SU-DHL-6 (cell line): ENCODE data around the gene CFAP54.

Source experiments
- H2AFZ ChIP-seq: fragments of 200-600 bp; sonication (generic); 2 replicates; pipeline ENCODE4 v1.6.1; 2014; ENCODE audit warnings: low read depth, mild to moderate bottlenecking, moderate library complexity, mixed read lengths, antibody characterized with exemption, low read length; ENCODE audit not compliant: severe bottlenecking
- H3F3A ChIP-seq: fragments of 200-600 bp; shearing (Covaris generic); 2 replicates; pipeline ENCODE4 v1.6.0; 2016; ENCODE audit warnings: antibody characterized with exemption, mild to moderate bottlenecking; ENCODE audit not compliant: insufficient read depth
- H3K27ac ChIP-seq: fragments of 200-600 bp; sonication (generic); 2 replicates; pipeline ENCODE4 v1.5.1; 2016; ENCODE audit warnings: low read depth, mild to moderate bottlenecking, low read length, moderate library complexity, mixed read lengths
- H3K27me3 ChIP-seq: fragments of 200-600 bp; sonication (generic), shearing (Covaris generic); 2 replicates; pipeline ENCODE4 v1.6.0; 2014; ENCODE audit warnings: mild to moderate bottlenecking, low read length
- H3K36me3 ChIP-seq: fragments of 200-600 bp; sonication (generic); 2 replicates; pipeline ENCODE4 v1.6.1; 2014; ENCODE audit warnings: mild to moderate bottlenecking, low read length, mixed read lengths
- H3K4me2 ChIP-seq: fragments of 300-600, 200-600 bp; shearing (Covaris generic), sonication (generic); 2 replicates; pipeline ENCODE4 v1.6.0; 2014; ENCODE audit warnings: low read length, low read depth, mild to moderate bottlenecking; ENCODE audit not compliant: poor library complexity, severe bottlenecking
- H3K4me3 ChIP-seq: fragments of 200-600 bp; sonication (generic); 2 replicates; pipeline ENCODE4 v1.5.1; 2014; ENCODE audit warnings: antibody characterized with exemption, low read length, mild to moderate bottlenecking, mixed read lengths; ENCODE audit not compliant: insufficient read depth, poor library complexity, severe bottlenecking
- H3K79me2 ChIP-seq: fragments of 200-600 bp; sonication (generic); 2 replicates; pipeline ENCODE4 v1.6.1; 2014; ENCODE audit warnings: mild to moderate bottlenecking, low read length, moderate library complexity; ENCODE audit not compliant: insufficient read depth
- H3K9ac ChIP-seq: fragments of 200-600 bp; sonication (generic); 2 replicates; pipeline ENCODE4 v1.7.0; 2014; ENCODE audit warnings: mild to moderate bottlenecking, low read length
- H3K9me2 ChIP-seq: fragments of 200-600 bp; sonication (generic); replicated peaks from 2 replicates; pipeline ENCODE4 v1.6.1; 2014; ENCODE audit warnings: low read length; ENCODE audit not compliant: insufficient read depth
- H3K9me3 ChIP-seq: fragments of 200-600 bp; sonication (generic); 2 replicates; pipeline ENCODE4 v1.6.1; 2014; ENCODE audit warnings: low read length, mixed read lengths; ENCODE audit not compliant: insufficient read depth
- H4K20me1 ChIP-seq: fragments of 200-600 bp; sonication (generic); 2 replicates; pipeline ENCODE4 v1.6.1; 2014; ENCODE audit warnings: low read depth, mild to moderate bottlenecking, antibody characterized with exemption, low read length, moderate library complexity, mixed read lengths
- EZH2phosphoT487 ChIP-seq: fragments of 200-600 bp; sonication (generic), shearing (Covaris generic); conservative IDR thresholded peaks from 2 replicates; pipeline ENCODE4 v1.6.1; 2018; ENCODE audit warnings: mild to moderate bottlenecking, antibody characterized with exemption, low read length, moderate library complexity, mixed read lengths
- TF ChIP-seq, protein P1 (sequence below): fragments of 200-600 bp; sonication (generic); IDR thresholded peaks from one replicate; pipeline ENCODE4 v1.5.1; 2017; ENCODE audit warnings: antibody characterized with exemption, mild to moderate bottlenecking, low read length, moderate library complexity; ENCODE audit not compliant: insufficient read depth, poor library complexity, severe bottlenecking

CFAP54 gene

DNA sequence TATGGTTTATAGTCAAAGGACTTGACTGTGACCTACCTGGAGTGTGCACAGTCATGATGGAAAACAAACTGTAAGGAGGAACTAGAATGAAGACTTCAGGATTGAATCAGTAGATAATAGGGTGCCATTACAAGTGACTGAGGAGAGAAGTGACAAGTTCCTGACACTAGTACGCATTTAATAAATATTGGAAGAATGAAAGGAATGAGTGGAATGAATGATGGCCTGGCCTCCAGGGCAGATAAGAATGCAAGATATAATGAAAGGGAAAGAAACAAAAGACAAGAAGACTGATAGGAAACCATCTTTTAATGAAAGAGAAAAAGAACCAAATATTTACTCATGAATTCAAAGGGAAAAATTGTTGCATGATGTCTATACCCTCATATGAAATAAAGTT, 372.9 kb downstream of the CFAP54 start:
- TF ChIP-seq EZH2phosphoT487 = no peak
- TF ChIP-seq, protein P1, sequence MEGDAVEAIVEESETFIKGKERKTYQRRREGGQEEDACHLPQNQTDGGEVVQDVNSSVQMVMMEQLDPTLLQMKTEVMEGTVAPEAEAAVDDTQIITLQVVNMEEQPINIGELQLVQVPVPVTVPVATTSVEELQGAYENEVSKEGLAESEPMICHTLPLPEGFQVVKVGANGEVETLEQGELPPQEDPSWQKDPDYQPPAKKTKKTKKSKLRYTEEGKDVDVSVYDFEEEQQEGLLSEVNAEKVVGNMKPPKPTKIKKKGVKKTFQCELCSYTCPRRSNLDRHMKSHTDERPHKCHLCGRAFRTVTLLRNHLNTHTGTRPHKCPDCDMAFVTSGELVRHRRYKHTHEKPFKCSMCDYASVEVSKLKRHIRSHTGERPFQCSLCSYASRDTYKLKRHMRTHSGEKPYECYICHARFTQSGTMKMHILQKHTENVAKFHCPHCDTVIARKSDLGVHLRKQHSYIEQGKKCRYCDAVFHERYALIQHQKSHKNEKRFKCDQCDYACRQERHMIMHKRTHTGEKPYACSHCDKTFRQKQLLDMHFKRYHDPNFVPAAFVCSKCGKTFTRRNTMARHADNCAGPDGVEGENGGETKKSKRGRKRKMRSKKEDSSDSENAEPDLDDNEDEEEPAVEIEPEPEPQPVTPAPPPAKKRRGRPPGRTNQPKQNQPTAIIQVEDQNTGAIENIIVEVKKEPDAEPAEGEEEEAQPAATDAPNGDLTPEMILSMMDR = no peak
- H4K20me1 ChIP-seq = no peaks in the 10 kb centered on the region
- no peaks in the 10 kb centered on the region for H3F3A ChIP-seq
- no peak overlapping the region for H3K4me3 ChIP-seq
- H2AFZ ChIP-seq = no peak overlapping the region
- H3K4me2 ChIP-seq = no peak overlapping the region
- no peaks in the 10 kb centered on the region for H3K9me3 ChIP-seq
- no peak overlapping the region for H3K9ac ChIP-seq
- no peaks in the 10 kb centered on the region for H3K36me3 ChIP-seq
- H3K27ac ChIP-seq = no peak overlapping the region
- H3K9me2 ChIP-seq = no peaks in the 10 kb centered on the region
- H3K27me3 ChIP-seq = peaks cover 5% of the 10 kb centered on the region; the same call in 1 of the 2 replicates
- H3K79me2 ChIP-seq = no peaks in the 10 kb centered on the region

DNA sequence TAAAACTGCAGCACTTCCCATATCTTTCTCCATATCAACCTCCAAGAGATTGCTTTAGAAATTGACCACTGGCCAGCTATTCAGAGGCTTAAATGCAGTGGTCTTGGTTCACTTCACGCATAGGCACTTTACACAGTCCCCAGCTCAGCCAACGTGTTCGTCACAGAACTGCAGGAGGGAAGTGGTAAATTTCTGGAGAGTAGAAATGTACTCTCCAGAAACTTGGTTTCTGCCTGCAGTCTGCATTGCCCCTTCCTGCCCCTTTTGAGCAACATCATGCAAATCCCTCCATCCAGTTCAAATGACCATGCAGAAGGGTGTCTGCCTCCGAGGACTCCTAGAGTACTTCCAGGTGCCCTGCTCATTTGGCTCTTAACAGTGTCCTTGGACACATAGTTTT, 375.0 kb downstream of the CFAP54 start:
- Histone ChIP-seq H3F3A (no peaks in the 10 kb centered on the region), H3K79me2 (no peaks in the 10 kb centered on the region), H4K20me1 (no peaks in the 10 kb centered on the region), H3K9me3 (no peaks in the 10 kb centered on the region), H3K27me3 (peaks cover 5% of the 10 kb centered on the region; the same call in 1 of the 2 replicates), H2AFZ (no peak overlapping the region), H3K9ac (no peak overlapping the region), H3K4me2 (no peak overlapping the region), H3K9me2 (no peaks in the 10 kb centered on the region), H3K27ac (no peak overlapping the region), H3K36me3 (no peaks in the 10 kb centered on the region), H3K4me3 (no peak overlapping the region)
- no peak for TF ChIP-seq EZH2phosphoT487
- TF ChIP-seq, protein P1 = no peak

DNA sequence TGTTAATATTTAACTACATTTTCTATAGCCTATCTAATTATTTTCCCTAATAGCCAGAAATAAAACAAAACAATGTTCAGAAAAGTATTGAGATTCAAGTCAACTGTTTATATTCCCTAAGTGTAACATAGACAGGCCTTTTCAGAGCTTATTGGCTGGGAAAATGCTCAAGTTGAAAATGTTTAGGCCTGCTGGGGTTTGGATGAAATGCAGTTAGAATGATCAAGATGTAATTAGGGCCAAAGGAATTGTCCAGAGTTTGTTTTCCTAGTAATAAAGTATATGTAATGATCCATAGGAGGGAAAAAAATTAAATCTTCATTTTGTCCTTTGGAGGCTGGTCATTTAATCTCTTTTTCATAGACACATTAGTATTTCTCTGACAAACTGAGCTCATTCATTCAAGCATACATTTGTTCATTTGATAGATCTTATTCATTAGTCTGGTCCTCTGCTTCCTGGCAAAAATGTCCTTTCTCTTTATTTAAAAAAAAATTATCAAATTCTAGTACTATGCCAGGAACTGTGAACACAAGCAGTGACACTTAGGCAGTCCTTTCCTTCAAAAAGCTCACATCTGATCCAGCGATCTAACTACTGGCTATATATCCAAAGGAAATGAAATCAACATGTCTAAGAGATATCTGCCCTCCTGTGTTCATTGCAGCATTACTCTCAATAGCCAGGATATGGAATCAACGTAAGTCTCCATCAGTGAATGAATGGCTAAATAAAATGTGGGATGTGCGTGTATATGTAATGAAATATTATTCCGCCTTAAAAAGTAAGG, 377.6 kb downstream of the CFAP54 start:
- Histone ChIP-seq H3K9ac (no peak overlapping the region), H3K36me3 (no peaks in the 10 kb centered on the region), H3F3A (no peaks in the 10 kb centered on the region), H4K20me1 (no peaks in the 10 kb centered on the region), H2AFZ (no peak overlapping the region), H3K9me3 (no peaks in the 10 kb centered on the region), H3K27ac (no peak overlapping the region), H3K79me2 (no peaks in the 10 kb centered on the region), H3K4me2 (no peak overlapping the region), H3K9me2 (no peaks in the 10 kb centered on the region), H3K4me3 (no peak overlapping the region), H3K27me3 (no peaks in the 10 kb centered on the region)
- TF ChIP-seq EZH2phosphoT487 = no peak
- TF ChIP-seq, protein P1 = no peak
